Activated CD8-positive, alpha-beta memory T cell treated with anti-CD3 and anti-CD28 coated beads, Interleukin-2, amount 10 ng/mL, durations not matched to agents 7 days and 5 days (primary cell): ENCODE data around the gene MT2A. TPM values are rescaled to one million over a fixed set of nuclear protein-coding genes. Genes with fewer than 3 reads are reported as not detected.
A peak's percentile ranks its signal among the peaks of the same experiment; 100 is the strongest.
"Not testable (repeated sequence)": the region's sequence is repeated elsewhere in the genome, so short reads cannot be mapped to it uniquely, and the experiment has no call there.

Experiments
- ATAC-seq: fragments of 150-1000 bp; cut with Tn5 transposase; one replicate; pipeline ENCODE4 v1.10.0; 2021; ENCODE audit warnings: moderate library complexity
- CTCF ChIA-PET: fragments of 350-600 bp; sonication (Branson Sonifier 250); formaldehyde crosslinking; loops from one replicate; lab custom pipeline; 2021; ENCODE audit warnings: antibody characterized with exemption; lab: Charles Lee
- DNase-seq: peaks from one replicate; pipeline ENCODE4 v3.0.0-alpha.2; 2020
- H3K27ac Mint-ChIP-seq: one replicate; pipeline ENCODE4 v1.8.0; 2021; ENCODE audit warnings: mild to moderate bottlenecking, mixed read lengths
- H3K27me3 Mint-ChIP-seq: one replicate; pipeline ENCODE4 v1.8.0; 2021; ENCODE audit warnings: mixed read lengths
- H3K36me3 Mint-ChIP-seq: one replicate; pipeline ENCODE4 v1.8.0; 2021; ENCODE audit warnings: mild to moderate bottlenecking, mixed read lengths
- H3K4me1 Mint-ChIP-seq: one replicate; pipeline ENCODE4 v1.8.0; 2021; ENCODE audit warnings: mixed read lengths
- H3K4me3 Mint-ChIP-seq: one replicate; pipeline ENCODE4 v1.8.0; 2021; ENCODE audit warnings: mild to moderate bottlenecking, moderate library complexity, mixed read lengths
- H3K9me3 Mint-ChIP-seq: one replicate; pipeline ENCODE4 v1.8.0; 2022; ENCODE audit warnings: low read depth, mixed read lengths
- total RNA-seq, 2 experiments: library from RNA; stranded (reverse); gene quantifications; one replicate each; pipeline ENCODE4 v1.2.3, GENCODE V29; 2021

MT2A gene
- total RNA-seq = 100 to 1,000 TPM; 121 to 125 TPM

DNA sequence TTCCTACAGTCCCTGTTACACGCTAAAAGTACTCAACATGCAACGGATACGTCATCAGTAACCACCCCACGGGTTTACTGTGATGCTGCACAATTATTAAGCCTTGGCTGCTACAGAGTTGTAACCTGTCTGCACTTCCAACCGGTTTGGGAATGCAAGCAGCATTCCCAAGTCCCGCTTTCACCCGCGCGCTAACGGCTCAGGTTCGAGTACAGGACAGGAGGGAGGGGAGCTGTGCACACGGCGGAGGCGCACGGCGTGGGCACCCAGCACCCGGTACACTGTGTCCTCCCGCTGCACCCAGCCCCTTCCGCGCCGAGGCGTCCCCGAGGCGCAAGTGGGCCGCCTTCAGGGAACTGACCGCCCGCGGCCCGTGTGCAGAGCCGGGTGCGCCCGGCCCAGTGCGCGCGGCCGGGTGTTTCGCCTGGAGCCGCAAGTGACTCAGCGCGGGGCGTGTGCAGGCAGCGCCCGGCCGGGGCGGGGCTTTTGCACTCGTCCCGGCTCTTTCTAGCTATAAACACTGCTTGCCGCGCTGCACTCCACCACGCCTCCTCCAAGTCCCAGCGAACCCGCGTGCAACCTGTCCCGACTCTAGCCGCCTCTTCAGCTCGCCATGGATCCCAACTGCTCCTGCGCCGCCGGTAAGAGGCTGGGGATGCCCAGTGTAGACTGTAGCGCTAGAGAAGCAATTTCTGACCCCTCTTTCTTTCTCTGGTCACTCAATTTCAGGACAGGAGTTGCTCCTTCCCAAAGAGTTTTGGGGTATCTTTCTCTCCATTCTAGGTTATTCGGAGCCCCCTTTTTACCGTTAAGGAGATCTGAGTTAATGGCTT, at the start of gene MT2A:
Gene MT2A (plus strand): TSS at position 542 of the 833 bp plus-strand sequence. CDS start 72 bp downstream, at position 614.
- peaks cover 50% of the 10 kb centered on the region for H3K4me1 Mint-ChIP-seq
- DNase-seq = peak; percentile 96

DNA sequence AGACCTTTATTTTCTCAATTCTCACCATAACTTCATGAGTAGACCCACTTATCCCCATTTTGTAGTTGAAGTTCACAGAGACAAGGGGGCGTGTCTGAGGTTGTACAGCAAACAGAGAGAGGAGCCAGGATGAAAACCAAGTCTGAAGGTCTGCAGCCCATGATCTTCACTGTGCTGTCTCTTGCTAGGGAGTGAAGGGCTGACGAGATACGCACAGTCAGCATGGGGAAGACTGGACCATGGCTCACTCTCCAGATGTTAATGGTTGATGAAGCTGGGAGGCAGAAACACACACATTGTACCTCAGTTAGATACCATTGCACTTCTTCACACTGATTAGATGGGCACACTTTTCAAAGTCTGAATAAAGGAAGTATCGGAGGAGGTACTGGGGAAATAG, 49.3 kb upstream of the MT2A start:
- H3K27ac Mint-ChIP-seq = no peak overlapping the region
- no peak overlapping the region for H3K4me3 Mint-ChIP-seq
- no peaks in the 10 kb centered on the region for H3K36me3 Mint-ChIP-seq
- CTCF ChIA-PET = no interaction called here
- no peaks in the 10 kb centered on the region for H3K4me1 Mint-ChIP-seq
- H3K9me3 Mint-ChIP-seq = no peaks in the 10 kb centered on the region
- peaks cover 53% of the 10 kb centered on the region for H3K27me3 Mint-ChIP-seq
- no peak for ATAC-seq
- DNase-seq = no peak

More for the DNA sequence above, at the start of gene MT2A:
- no peaks in the 10 kb centered on the region for H3K9me3 Mint-ChIP-seq
- H3K27ac Mint-ChIP-seq = peak within 1 kb of the TSS; percentile 94
- H3K36me3 Mint-ChIP-seq = no peaks in the 10 kb centered on the region
- H3K4me3 Mint-ChIP-seq = peak within 1 kb of the TSS; percentile 95
- peak; percentile 93 for ATAC-seq
- CTCF ChIA-PET = interaction anchor here (0.7 to 3.9 kb wide), 7 partner anchors 8 to 94 kb away, joined by 3 to 15 read pairs (median 6); no protein-coding TSS in a partner anchor
- no peaks in the 10 kb centered on the region for H3K27me3 Mint-ChIP-seq

DNA sequence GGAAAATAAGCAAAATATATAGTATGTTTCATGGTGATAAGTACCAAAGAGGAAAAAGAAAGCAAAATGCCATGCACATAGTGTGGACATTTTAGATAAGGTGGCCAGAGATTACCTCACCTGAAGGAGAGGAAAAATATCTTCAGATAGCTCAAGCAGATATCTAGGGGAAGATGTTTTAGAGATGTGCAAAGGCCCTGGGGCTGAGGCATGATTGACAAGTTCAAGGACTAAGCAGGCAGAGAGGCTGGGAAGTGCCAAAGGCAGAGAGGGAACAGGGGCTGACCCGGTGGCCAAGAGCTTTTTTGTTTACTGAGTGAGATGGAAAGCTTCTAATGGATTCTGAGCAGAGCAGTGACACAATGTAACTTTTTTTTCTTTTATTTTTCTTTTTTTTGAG, 47.9 kb upstream of the MT2A start:
- H3K4me1 Mint-ChIP-seq = no peaks in the 10 kb centered on the region
- no peak overlapping the region for H3K4me3 Mint-ChIP-seq
- H3K27me3 Mint-ChIP-seq = peaks cover 41% of the 10 kb centered on the region
- H3K27ac Mint-ChIP-seq = no peak overlapping the region
- ATAC-seq (no peak), DNase-seq (no peak)
- CTCF ChIA-PET = interaction anchor here (0.9 to 1.3 kb wide), 2 partner anchors 15 to 141 kb away, joined by 3 read pairs; no protein-coding TSS in a partner anchor
- no peaks in the 10 kb centered on the region for H3K9me3 Mint-ChIP-seq
- H3K36me3 Mint-ChIP-seq = no peaks in the 10 kb centered on the region

DNA sequence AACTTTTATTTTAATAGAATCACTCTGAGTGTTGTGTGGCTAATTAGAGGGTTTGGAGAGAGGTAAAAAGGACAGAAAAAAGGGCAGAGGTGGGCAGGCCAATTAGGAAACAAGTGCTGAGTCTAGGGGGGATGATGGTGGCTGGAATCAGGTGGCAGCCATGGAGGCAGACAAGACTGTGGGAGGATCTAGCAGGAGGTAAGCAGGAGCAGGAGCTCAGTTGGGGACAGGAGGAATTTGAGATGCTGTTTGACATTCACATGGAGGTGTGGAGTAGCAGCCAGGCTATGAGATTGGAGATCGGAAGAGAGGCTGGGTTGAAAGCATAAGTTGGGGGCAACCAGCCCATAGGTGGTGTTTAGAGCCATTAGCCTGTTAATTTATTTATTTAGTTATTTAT, 47.3 kb upstream of the MT2A start:
- DNase-seq = no peak
- no peak overlapping the region for H3K27ac Mint-ChIP-seq
- ATAC-seq = no peak
- H3K36me3 Mint-ChIP-seq = no peaks in the 10 kb centered on the region
- H3K4me1 Mint-ChIP-seq = peaks cover under 1% of the 10 kb centered on the region
- CTCF ChIA-PET = interaction anchor here (1.0 to 1.3 kb wide), 3 partner anchors 16 to 596 kb away, joined by 3 read pairs; no protein-coding TSS in a partner anchor
- peaks cover 34% of the 10 kb centered on the region for H3K27me3 Mint-ChIP-seq
- no peaks in the 10 kb centered on the region for H3K9me3 Mint-ChIP-seq
- H3K4me3 Mint-ChIP-seq = no peak overlapping the region

DNA sequence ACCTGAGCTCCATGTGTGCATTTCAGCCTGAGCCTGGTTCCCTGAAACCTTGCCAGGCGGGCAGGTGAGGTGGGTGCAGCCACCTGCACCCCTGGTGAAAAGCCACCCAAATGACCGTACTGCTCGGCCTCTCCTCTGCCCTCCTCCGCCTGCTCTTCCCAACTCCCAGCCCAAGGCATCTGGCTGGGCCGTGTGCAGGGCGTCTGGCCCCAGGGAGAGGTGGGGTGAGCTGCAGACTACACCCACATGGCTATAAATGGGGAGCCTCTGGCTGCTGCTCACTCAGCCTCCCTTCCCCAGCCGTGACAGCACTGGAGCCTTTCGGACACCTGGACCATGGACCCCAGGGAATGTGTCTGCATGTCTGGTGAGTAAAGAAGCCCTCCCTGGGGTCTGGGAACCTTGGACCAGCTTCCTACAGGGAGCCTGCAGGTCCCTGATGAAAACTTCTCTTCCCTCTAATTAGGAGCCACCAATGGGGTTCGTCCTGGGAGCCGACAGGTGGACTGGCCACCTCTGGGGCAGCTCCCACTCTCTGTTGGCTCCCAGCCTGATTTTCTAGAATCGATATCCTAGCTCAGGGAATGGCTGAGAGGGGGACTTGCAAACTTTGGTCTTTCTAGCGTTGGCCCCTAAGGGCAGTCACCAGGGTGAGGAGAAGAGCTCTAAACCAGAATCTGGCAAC, 43.4 kb upstream of the MT2A start, which contains the start of gene MT4:
Gene MT4 (plus strand): TSS at position 281 of the 685 bp plus-strand sequence. CDS start 56 bp downstream, at position 337.
- ATAC-seq = no peak

DNA sequence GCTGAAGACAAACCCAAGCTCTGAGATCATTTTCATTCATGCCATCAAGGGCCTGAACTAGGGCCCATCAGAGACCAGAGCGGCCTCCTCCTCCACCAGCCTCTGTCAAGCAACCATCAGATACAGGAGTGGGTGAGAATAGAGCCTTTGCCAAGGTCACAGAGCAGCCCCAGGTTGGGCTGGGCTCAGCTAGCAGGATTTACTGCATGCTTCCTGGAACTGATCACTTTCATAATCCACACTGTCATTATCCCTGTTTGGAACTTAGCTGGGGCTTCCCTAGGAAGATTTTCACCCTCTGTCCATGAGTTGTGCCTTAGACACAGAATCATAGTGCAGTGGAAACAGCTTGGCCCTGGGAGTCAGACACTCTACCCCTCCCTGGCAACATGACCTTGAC, 38.4 kb upstream of the MT2A start:
- ATAC-seq (no peak), DNase-seq (no peak)
- no peaks in the 10 kb centered on the region for H3K36me3 Mint-ChIP-seq
- no peaks in the 10 kb centered on the region for H3K27me3 Mint-ChIP-seq
- peaks cover 12% of the 10 kb centered on the region for H3K4me1 Mint-ChIP-seq
- H3K4me3 Mint-ChIP-seq = no peak overlapping the region
- CTCF ChIA-PET = interaction anchor here (1.0 to 2.3 kb wide), 2 partner anchors 12 to 132 kb away, joined by 4 to 5 read pairs; no protein-coding TSS in a partner anchor
- no peak overlapping the region for H3K27ac Mint-ChIP-seq
- peaks cover 3% of the 10 kb centered on the region for H3K9me3 Mint-ChIP-seq

More for the DNA sequence above, 43.4 kb upstream of the MT2A start, which contains the start of gene MT4:
- peaks cover 12% of the 10 kb centered on the region for H3K4me1 Mint-ChIP-seq
- H3K36me3 Mint-ChIP-seq = no peaks in the 10 kb centered on the region
- H3K27me3 Mint-ChIP-seq = peaks cover 8% of the 10 kb centered on the region
- no peak within 1 kb of the TSS for H3K27ac Mint-ChIP-seq
- H3K9me3 Mint-ChIP-seq = no peaks in the 10 kb centered on the region
- no peak for DNase-seq
- CTCF ChIA-PET = interaction anchor here (1.7 kb wide), 1 partner anchor 12 kb away, joined by 9 read pairs; no protein-coding TSS in a partner anchor
- no peak within 1 kb of the TSS for H3K4me3 Mint-ChIP-seq

DNA sequence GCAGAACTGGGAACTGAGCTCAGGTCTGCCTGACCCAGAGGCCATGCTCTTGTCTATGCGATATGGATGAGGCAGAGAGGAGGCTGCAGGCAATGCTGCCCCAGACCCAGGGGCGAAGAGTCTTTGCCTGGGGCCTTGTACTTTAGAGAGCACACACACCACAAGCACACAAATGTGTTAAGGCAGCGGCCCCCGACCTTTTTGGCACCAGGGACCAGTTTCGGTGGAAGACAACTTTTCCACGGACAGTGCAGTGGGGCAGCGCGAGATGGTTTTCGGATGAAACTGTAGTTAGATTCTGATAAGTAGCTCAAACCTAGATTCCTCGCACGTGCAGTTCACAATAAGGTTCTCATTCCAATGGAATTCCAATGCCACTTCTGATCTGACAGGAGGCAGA, 36.9 kb upstream of the MT2A start:
- H3K4me1 Mint-ChIP-seq = peaks cover 7% of the 10 kb centered on the region
- CTCF ChIA-PET = interaction anchor here (2.3 to 3.4 kb wide), 2 partner anchors 10 to 130 kb away, joined by 5 to 15 read pairs; no protein-coding TSS in a partner anchor
- ATAC-seq = no peak
- H3K27ac Mint-ChIP-seq = no peak overlapping the region
- no peak overlapping the region for H3K4me3 Mint-ChIP-seq
- peaks cover 7% of the 10 kb centered on the region for H3K27me3 Mint-ChIP-seq
- no peaks in the 10 kb centered on the region for H3K36me3 Mint-ChIP-seq
- H3K9me3 Mint-ChIP-seq = peaks cover 3% of the 10 kb centered on the region
- no peak for DNase-seq

DNA sequence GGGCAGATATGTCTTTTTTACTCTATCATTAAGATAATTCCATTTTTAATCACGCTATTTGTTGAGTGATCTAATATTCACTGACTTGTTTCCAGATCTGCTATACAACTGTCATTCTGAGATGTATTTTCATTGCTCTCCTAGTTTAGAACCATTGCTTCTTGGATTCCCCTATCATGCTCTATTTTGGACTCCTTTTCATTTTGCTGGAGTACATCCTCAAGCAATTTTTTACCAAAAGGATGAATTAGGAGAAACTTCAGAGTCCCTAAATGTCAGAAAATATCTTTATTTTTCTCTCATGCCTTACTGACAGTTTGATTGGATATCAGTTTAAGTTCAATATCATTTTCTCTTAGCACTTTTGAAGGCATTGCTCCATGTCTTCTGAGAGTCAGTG, 33.8 kb upstream of the MT2A start:
- Mint-ChIP-seq H3K4me1 (peaks cover 8% of the 10 kb centered on the region), H3K4me3 (no peak overlapping the region), H3K27ac (no peak overlapping the region), H3K9me3 (peaks cover 3% of the 10 kb centered on the region), H3K27me3 (peaks cover 8% of the 10 kb centered on the region), H3K36me3 (no peaks in the 10 kb centered on the region)
- ATAC-seq = no peak
- DNase-seq = no peak
- CTCF ChIA-PET = interaction anchor here (0.6 to 3.4 kb wide), 2 partner anchors 127 to 1999 kb away, joined by 3 to 15 read pairs; no protein-coding TSS in a partner anchor

DNA sequence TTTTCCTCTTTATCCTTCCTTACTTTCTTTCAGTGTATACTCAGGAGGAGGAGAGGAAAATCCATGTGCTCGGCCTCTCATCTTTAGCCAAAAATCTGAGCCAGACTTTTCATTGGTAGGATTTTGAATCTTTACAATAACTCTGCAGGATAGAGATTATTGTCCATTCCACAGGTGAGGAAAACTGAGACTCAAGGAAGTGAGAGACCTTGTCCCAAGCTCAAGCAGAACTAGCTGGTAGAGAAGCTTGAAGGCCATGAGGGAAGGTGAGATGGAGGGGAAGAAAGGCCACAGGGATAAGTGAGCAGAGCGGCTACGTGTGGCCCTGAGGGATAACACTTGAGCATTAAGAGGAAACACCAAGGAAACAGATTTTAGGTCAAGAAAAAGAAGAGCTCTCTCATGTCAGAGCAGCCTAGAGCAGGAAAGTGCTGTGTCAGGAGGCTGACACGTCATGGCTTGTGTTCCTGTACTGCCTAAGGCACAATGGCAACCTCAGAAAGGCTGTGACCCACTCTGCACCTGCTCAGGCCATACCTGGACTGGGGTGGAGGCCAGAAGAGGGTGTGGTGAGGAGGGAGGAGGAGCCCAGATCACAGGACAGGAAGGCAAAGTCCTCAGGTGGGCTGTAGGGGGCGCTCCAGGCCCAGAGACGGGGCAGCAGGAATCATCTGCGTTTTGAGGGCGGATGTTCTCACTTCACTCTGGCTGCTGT, 31.6 kb upstream of the MT2A start:
- H3K27me3 Mint-ChIP-seq = peaks cover 17% of the 10 kb centered on the region
- no peak overlapping the region for H3K27ac Mint-ChIP-seq
- peak; percentile 100 for ATAC-seq
- DNase-seq = peak; percentile 92
- H3K4me3 Mint-ChIP-seq = no peak overlapping the region
- H3K9me3 Mint-ChIP-seq = peaks cover 3% of the 10 kb centered on the region
- H3K36me3 Mint-ChIP-seq = no peaks in the 10 kb centered on the region
- peaks cover 8% of the 10 kb centered on the region for H3K4me1 Mint-ChIP-seq
- CTCF ChIA-PET = interaction anchor here (0.6 to 3.4 kb wide), 47 partner anchors 9 to 295 kb away, joined by 3 to 94 read pairs (median 4); partner anchors contain the start of genes MT1E, MT1X, MT2A and MT3

DNA sequence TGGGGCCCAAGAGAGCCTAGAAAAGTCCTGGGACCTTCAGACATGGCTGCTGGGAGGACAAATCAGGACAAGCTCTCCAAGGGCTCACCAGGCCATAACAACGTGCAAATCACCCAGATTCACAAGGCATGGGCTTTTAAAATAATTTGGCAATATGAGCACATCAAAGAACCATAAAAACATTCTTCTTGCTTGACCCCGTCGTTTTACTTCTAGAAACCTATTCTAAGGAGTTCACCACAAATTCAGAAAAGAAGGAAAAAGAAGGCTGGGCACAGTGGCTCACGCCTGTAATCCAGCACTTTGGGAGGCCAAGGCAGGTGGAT, 31.1 kb upstream of the MT2A start:
- Mint-ChIP-seq H3K27me3 (peaks cover 19% of the 10 kb centered on the region), H3K4me1 (peaks cover 8% of the 10 kb centered on the region), H3K27ac (peak overlapping the region; percentile 35), H3K9me3 (peaks cover 3% of the 10 kb centered on the region), H3K36me3 (no peaks in the 10 kb centered on the region), H3K4me3 (no peak overlapping the region)
- ATAC-seq = no peak
- DNase-seq = no peak
- CTCF ChIA-PET = interaction anchor here (0.6 to 3.4 kb wide), 40 partner anchors 11 to 294 kb away, joined by 3 to 94 read pairs (median 5); partner anchors contain the start of genes MT1E, MT1X, MT2A and MT3

DNA sequence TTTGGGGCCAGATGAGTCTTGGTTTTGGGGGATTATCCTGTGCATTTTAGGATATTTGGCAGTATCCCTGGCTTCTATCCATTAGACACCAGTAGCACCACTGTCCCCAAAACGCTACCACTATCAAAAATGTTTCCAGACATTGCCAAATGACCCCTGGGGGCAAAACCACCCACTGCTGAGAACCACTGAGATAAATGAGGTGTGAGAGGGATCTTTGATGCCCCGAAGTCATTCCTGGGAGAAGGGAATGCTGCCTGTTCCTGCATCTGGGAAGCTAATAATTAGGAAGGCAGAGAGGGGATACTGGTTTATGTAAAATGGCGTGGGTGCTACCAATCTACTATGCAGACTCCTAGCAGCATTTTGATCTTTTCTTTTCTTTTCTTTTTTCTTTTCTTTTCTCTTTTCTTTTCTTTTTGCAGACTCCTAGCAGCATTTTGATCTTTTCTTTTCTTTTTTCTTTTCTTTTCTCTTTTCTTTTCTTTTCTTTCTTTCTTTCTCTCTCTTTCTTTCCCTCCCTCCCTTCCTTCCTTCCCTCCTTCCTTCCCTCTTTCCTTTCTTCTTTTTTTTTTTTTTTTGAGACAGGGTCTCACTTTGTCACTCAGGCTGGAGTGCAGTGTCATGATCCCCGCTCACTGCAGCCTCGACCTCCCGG, 27.9 kb upstream of the MT2A start:
- H3K9me3 Mint-ChIP-seq = no peaks in the 10 kb centered on the region
- H3K4me1 Mint-ChIP-seq = peaks cover 8% of the 10 kb centered on the region

DNA sequence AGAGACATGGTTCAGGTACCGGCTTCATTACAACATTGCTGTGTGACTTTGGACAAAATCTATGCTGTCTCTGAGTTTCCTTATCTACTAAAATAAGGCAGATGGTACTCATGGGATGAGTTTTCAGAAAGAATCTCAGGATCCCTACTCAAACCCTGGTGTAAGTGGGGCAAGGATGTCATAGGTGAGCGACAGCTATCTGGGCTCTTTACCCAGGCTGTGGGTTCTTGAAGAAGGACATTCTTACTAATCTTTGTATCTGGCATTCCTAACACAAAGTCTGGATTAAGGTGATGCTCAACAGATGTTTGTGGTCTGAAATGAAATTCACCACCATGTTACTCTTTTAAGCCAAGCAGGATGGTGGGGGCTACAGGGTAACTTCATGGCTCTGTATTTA, 25.5 kb upstream of the MT2A start:
- CTCF ChIA-PET = interaction anchor here (0.8 to 3.9 kb wide), 2 partner anchors 119 to 131 kb away, joined by 3 to 17 read pairs; no protein-coding TSS in a partner anchor
- H3K27me3 Mint-ChIP-seq = peaks cover 38% of the 10 kb centered on the region
- H3K4me1 Mint-ChIP-seq, H3K36me3 Mint-ChIP-seq, H3K27ac Mint-ChIP-seq, DNase-seq, ATAC-seq, H3K9me3 Mint-ChIP-seq, H3K4me3 Mint-ChIP-seq: not testable (repeated sequence)

More for the DNA sequence above, 27.9 kb upstream of the MT2A start:
- peaks cover 32% of the 10 kb centered on the region for H3K27me3 Mint-ChIP-seq
- CTCF ChIA-PET = interaction anchor here (3.9 kb wide), 1 partner anchor 122 kb away, joined by 17 read pairs; no protein-coding TSS in a partner anchor
- DNase-seq (no peak), ATAC-seq (no peak)
- no peaks in the 10 kb centered on the region for H3K36me3 Mint-ChIP-seq
- no peak overlapping the region for H3K4me3 Mint-ChIP-seq
- H3K27ac Mint-ChIP-seq = no peak overlapping the region
